ENCODE data around the gene CBX3.

- TF ChIP-seq GABPA (IDR thresholded peaks at IDR 0.05 in 1 of 2, conservative IDR thresholded peaks at IDR 0.05 in 1 of 2) = no peak
- no peak for TF ChIP-seq CTCF (IDR thresholded peaks at IDR 0.05; ENCODE audit: low read depth, low read length, missing input control)
- TF ChIP-seq SP1 (IDR thresholded peaks at IDR 0.05) = no peak
- no peak for TF ChIP-seq TAF1 (conservative IDR thresholded peaks at IDR 0.05)
- TF ChIP-seq, protein P1, sequence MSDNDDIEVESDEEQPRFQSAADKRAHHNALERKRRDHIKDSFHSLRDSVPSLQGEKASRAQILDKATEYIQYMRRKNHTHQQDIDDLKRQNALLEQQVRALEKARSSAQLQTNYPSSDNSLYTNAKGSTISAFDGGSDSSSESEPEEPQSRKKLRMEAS (IDR thresholded peaks at IDR 0.05) = no peak
- TF ChIP-seq NR2F2 (IDR thresholded peaks at IDR 0.05) = no peak
These were observed 14.9 kb upstream of the CBX3 start for GRCh38 chr7:26186364-26187311.
